Activated CD8-positive, alpha-beta memory T cell treated with anti-CD3 and anti-CD28 coated beads, Interleukin-2, amount 50 U/mL, for 48 hours (primary cell): ENCODE data around the gene TMEM98.
"Not testable (repeated sequence)": the region's sequence is repeated elsewhere in the genome, so short reads cannot be mapped to it uniquely, and the experiment has no call there.

Source experiments
- DNase-seq: peaks from one replicate; pipeline ENCODE4 v3.0.0-alpha.2; 2020

TMEM98 gene

GRCh38 chr17:32944248-32945020, 16.5 kb downstream of the TMEM98 start:
- DNase-seq, result no peak

- DNase-seq, result no peak
Observed at GRCh38 chr17:32946375-32947135, 18.6 kb downstream of the TMEM98 start.

- DNase-seq, result no peak
Observed at GRCh38 chr17:32947736-32948135, 19.8 kb downstream of the TMEM98 start.

- DNase-seq, result no peak
Observed at GRCh38 chr17:32949181-32949580, 21.2 kb downstream of the TMEM98 start.

GRCh38 chr17:32952491-32952890, 24.5 kb downstream of the TMEM98 start:
- not testable (repeated sequence) for DNase-seq

GRCh38 chr17:32953045-32953444, 25.1 kb downstream of the TMEM98 start:
- no peak for DNase-seq

GRCh38 chr17:32953857-32954256, 25.9 kb downstream of the TMEM98 start:
- DNase-seq, result no peak

GRCh38 chr17:32954477-32954876, 26.5 kb downstream of the TMEM98 start:
- no peak for DNase-seq

- no peak for DNase-seq
Observed at GRCh38 chr17:32955155-32955554, 27.2 kb downstream of the TMEM98 start.

- DNase-seq, result no peak
Observed at GRCh38 chr17:32956240-32956970, 28.5 kb downstream of the TMEM98 start.

- DNase-seq, result no peak
Observed at GRCh38 chr17:32958418-32958817, 30.5 kb downstream of the TMEM98 start.

- no peak for DNase-seq
Observed at GRCh38 chr17:32960815-32961214, 32.9 kb downstream of the TMEM98 start.

- no peak for DNase-seq
Observed at GRCh38 chr17:32962320-32962711, 34.4 kb downstream of the TMEM98 start.

- DNase-seq, result no peak
Observed at GRCh38 chr17:32964541-32964940, 36.6 kb downstream of the TMEM98 start.

GRCh38 chr17:32969231-32969630, 41.3 kb downstream of the TMEM98 start:
- not testable (repeated sequence) for DNase-seq

- DNase-seq, result no peak
Observed at GRCh38 chr17:32970281-32970680, 42.3 kb downstream of the TMEM98 start.

- DNase-seq, result no peak
Observed at GRCh38 chr17:32971171-32971570, 43.2 kb downstream of the TMEM98 start.

- no peak for DNase-seq
Observed at GRCh38 chr17:32976131-32976530, 48.2 kb downstream of the TMEM98 start.

GRCh38 chr17:32976605-32977004, 48.7 kb downstream of the TMEM98 start:
- no peak for DNase-seq

- no peak for DNase-seq
Observed at GRCh38 chr17:32980230-32980629, 52.3 kb downstream of the TMEM98 start.

- not testable (repeated sequence) for DNase-seq
Observed at GRCh38 chr17:32981611-32982010, 53.7 kb downstream of the TMEM98 start.

- no peak for DNase-seq
Observed at GRCh38 chr17:32985050-32985756, 57.2 kb downstream of the TMEM98 start.

- not testable (repeated sequence) for DNase-seq
Observed at GRCh38 chr17:32987453-32987805, 59.5 kb downstream of the TMEM98 start.
